CD4-positive, alpha-beta T cell treated with Interleukin-15 for 1 hour (primary cell): Measurements from ENCODE around the gene TALDO1.
"Not testable (repeated sequence)": the region's sequence is repeated elsewhere in the genome, so short reads cannot be mapped to it uniquely, and the experiment has no call there.

Experiments
- DNase-seq: peaks from one replicate; pipeline ENCODE4 v3.0.0-alpha.2; 2020

The TALDO1 gene

DNA sequence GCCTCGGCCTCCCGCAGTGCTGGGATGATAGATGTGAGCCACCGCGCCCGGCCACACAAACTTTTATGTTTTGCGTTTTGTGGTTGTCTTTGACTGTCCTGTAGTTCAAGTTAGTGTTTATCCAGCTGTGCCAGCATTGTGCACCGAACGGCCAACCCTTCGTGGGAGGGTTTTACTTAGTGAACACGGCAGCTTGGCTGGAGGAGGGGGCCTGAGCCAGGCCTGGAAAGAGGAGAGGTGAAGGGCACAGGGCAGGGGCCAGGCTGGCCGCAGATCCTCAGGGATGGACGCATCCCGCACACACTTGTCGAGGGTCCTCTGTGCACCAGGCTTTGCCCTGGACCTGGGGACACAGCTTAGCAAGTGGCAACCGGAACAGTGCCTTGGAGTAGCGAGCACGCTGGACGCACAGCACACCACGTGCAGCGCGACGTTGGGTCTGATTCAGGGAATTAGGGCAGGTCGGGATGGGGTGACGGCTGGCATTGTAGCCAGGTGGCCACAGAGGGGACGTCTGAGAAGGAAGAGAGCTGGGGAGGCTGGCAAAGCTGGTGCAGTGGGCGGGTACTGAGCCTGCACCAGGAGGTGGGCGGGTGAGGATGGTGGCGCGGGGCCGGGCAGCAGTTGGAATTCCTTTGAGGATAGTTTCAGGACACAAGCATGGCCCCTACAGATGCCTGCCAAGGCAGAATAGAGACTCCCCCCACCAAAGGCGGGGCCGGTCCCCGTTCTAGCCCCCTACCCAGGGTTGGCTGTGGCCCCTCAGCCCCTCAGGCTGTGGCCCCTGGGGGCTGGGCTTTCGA lies 27.8 kb upstream of the TALDO1 start:
- DNase-seq, result no peak

DNA sequence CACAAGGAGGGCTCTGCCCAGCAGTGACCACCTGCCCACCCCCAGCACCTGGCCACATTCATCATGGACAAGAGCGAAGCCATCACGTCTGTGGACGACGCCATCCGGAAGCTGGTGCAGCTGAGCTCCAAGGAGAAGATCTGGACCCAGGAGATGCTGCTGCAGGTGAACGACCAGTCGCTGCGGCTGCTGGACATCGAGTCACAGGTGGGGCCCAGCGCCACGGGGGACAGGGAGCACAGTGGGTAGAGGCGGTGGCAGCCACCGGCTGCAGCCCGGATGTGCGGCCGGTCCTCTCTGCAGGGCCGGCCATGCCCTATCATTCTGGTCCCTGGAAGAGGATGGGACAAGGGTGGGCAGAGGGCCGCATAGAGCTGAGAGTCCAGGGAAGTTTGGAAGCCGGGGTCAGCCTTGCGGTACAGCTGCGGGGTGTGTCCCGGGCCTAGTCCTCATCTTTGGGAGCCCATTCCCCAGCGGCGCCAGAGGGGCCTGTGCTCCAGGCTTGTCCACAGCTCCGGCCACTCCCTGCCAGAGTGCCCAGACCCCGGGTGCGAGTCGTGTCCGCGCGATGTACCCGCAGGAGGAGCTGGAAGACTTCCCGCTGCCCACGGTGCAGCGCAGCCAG lies 27.1 kb upstream of the TALDO1 start:
- no peak for DNase-seq

DNA sequence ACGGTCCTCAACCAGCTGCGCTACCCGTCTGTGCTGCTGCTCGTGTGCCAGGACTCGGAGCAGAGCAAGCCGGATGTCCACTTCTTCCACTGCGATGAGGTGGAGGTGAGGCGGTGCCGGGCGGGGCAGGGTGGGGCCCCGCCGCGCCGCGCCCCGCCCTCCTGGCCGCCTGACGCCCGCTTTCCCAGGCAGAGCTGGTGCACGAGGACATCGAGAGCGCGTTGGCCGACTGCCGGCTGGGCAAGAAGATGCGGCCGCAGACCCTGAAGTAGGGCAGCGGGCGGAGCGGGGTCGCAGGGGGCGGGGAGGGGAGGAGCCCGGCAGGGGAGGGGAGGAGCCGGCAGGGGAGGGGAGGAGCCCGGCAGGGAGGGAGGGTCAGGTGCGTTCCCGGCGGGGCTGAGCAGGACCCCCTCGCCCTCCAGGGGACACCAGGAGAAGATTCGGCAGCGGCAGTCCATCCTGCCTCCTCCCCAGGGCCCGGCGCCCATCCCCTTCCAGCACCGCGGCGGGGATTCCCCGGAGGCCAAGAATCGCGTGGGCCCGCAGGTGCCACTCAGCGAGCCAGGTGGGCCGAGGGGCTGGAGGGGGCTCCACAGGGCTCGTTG lies 26.5 kb upstream of the TALDO1 start:
- no peak for DNase-seq

DNA sequence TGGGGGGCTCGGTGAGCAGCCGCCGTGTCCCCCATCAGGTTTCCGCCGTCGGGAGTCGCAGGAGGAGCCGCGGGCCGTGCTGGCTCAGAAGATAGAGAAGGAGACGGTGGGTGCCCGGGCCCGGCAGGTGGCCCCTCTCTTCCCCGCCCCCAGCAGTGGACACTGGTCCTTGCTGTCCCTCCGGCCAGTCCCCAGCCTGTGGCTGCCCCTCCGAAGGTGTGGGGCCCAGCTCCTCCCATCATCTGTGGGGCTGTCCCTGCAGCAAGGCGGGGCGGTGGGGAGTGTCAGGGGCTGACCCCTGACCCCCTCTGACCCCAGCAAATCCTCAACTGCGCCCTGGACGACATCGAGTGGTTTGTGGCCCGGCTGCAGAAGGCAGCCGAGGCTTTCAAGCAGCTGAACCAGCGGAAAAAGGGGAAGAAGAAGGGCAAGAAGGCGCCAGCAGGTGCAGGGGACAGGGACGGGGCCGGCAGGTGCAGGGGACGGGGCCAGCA lies 26.0 kb upstream of the TALDO1 start:
- no peak for DNase-seq

DNA sequence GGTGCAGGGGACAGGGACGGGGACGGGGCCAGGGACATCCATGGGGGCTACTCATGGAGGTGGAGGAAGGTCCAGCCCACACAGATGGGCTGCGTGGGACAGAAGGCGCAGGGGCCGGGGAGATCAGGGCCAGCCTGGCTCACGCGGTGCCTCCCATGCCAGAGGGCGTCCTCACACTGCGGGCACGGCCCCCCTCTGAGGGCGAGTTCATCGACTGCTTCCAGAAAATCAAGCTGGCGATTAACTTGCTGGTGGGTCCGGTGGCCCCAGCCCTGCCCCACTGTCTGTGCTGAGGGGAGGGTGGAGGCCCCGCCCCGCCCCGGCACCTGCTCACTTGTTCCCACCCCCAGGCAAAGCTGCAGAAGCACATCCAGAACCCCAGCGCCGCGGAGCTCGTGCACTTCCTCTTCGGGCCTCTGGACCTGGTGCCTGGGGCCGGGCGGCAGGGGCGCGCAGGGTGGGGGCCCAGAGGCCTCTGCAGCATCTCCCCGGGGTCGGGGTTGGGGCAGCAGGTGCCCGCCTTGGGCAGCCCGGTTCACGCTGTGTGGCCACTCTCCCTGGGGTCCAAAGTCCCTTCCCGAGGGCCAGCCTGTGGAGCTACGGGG lies 25.4 kb upstream of the TALDO1 start:
- peak; percentile 74 for DNase-seq

DNA sequence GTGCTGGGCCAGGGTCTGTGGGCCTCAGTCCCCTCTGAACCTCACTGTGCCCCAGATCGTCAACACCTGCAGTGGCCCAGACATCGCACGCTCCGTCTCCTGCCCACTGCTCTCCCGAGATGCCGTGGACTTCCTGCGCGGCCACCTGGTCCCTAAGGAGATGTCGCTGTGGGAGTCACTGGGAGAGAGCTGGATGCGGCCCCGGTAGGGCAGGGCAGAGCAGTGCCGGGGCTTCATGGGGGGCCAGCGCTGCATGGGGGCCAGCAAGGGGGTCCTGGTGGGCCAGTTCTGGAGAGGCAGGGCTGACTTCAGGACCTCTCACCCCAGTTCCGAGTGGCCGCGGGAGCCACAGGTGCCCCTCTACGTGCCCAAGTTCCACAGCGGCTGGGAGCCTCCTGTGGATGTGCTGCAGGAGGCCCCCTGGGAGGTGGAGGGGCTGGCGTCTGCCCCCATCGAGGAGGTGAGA lies 24.9 kb upstream of the TALDO1 start:
- no peak for DNase-seq

DNA sequence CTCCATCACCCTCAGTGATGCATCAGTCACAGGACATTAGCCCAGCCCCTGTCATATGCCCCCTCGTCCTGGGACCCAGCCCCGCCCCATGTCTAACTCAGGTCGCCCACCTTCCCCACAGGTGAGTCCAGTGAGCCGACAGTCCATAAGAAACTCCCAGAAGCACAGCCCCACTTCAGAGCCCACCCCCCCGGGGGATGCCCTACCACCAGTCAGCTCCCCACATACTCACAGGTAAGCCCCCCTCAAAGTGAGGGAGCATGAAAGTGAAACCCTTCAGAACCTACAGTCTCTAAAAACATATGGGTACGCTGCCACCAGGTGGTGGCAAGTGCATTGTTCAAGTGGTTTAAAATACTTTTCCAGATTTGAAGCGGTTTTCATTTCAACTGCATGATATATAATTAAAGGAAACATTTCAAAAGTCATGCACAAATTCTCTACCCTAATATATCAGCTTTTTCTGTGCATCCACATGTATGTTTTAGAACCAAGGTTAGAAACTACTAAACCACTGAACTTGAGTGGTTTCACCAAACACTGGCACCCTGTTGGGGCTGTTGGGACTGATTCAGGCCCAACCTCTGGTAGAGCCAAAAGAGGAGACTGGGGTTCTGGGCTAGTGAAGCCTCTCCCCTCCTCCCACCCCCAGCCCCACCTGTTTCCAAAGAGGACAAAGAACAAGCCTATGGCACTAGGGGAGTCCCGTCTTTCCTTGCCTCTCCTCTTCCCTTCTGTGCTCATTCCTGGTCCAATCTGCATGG lies 24.0 kb upstream of the TALDO1 start:
- peak; percentile 66 for DNase-seq

DNA sequence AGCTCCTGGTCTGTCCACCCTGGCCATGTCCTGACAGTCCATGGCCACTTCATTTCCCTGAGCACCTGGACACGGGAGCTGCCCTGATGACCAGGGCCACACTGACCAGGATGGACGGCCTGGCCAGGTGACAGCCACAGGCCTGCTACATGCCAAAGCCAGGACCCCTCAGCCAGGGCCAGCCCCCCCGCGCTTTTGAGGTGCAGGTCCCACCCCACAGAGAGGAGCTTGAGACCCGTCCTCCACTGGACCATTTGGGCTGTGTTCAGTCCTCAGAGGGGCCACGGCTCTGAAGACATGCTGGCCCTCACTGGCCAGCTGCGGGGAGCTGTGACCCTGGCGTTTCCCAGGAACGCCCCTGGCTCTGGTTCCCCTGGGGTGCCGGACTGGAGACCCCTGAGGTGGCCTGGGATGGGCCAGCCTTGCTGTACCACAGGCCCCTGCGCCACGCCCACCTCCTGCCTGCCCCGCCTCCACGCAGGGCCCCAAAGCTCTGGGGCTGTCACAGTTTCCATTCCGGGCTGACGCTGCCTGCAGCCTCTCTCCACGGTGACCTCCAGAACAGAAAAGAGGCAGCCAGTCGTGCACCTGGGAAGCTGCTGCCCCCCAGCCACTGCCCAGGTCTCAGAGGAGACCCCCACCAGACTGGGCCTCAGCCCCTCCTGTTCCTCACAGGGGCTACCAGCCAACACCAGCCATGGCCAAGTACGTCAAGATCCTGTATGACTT lies 23.1 kb upstream of the TALDO1 start:
- DNase-seq, result no peak

DNA sequence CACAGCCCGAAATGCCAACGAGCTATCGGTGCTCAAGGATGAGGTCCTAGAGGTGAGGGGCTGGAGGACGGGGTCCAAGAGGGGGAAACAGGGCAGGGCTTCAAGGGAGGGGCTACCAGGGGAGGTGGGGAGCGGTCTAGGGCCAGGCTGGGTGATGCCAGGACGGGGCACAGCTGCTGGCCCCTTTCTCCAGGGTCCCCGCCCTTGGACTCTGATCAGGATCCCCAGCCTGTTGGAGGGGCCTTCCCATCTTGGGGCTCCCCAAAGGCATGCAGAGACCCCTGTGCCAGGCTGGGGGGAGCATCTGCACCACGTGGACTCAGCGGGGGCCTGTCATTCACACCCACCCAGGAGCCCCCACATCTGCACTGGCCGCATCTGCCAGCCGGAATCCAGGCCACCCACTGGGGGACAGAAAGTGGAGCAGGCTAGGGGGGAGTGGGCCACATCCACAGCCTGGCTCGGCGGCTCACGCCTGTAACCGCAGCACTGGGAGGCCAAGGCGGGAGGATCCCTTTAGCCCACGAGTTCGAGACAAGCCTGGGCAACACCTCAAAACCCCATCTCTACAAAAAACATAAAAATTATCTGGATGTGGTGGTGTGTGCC lies 22.4 kb upstream of the TALDO1 start:
- DNase-seq, result no peak

DNA sequence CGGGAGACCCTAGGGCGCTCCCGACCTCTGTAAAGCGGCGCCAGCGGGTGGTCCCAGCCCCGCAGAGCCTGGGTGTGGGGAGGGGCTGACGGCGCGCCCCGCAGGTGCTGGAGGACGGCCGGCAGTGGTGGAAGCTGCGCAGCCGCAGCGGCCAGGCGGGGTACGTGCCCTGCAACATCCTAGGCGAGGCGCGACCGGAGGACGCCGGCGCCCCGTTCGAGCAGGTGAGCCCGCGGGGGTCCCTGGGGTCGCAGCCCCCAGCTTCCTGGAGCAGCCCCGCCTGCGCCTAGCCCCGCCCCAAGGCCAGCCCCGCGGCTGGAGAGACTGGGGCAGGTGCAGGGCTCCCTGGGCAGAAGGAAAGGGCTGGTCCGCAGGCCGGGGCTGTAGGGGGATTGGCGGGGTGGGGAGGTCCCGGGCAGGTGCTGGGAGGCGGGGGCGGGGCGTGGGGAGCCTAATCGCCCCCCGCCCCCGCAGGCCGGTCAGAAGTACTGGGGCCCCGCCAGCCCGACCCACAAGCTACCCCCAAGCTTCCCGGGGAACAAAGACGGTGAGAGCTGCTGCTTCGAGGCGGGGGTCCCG lies 21.6 kb upstream of the TALDO1 start:
- DNase-seq, result no peak

DNA sequence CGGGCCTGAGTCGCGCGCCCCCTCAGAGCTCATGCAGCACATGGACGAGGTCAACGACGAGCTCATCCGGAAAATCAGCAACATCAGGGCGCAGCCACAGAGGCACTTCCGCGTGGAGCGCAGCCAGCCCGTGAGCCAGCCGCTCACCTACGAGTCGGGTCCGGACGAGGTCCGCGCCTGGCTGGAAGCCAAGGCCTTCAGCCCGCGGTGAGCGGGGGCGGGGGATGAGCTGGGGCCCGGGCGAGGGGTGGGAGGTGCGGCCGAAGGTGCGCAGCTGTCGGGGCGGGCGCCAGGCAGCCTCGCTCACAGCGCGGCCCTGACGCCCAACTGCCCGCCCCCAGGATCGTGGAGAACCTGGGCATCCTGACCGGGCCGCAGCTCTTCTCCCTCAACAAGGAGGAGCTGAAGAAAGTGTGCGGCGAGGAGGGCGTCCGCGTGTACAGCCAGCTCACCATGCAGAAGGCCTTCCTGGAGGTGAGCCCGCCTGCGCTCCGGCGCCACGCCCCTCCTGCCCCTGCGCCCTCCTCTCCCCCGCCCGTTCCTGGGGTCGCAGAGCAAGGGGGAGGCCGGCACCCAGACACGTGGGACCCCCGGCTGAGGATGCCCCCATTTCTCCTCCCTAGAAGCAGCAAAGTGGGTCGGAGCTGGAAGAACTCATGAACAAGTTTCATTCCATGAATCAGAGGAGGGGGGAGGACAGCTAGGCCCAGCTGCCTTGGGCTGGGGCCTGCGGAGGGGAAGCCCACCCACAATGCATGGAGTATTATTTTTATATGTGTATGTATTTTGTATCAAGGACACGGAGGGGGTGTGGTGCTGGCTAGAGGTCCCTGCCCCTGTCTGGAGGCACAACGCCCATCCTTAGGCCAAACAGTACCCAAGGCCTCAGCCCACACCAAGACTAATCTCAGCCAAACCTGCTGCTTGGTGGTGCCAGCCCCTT lies 20.7 kb upstream of the TALDO1 start:
- peak; percentile 44 for DNase-seq

DNA sequence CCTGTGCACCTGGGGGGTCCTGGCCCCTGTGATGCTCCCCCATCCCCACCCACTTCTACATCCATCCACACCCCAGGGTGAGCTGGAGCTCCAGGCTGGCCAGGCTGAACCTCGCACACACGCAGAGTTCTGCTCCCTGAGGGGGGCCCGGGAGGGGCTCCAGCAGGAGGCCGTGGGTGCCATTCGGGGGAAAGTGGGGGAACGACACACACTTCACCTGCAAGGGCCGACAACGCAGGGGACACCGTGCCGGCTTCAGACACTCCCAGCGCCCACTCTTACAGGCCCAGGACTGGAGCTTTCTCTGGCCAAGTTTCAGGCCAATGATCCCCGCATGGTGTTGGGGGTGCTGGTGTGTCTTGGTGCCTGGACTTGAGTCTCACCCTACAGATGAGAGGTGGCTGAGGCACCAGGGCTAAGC lies 20.0 kb upstream of the TALDO1 start:
- no peak for DNase-seq

DNA sequence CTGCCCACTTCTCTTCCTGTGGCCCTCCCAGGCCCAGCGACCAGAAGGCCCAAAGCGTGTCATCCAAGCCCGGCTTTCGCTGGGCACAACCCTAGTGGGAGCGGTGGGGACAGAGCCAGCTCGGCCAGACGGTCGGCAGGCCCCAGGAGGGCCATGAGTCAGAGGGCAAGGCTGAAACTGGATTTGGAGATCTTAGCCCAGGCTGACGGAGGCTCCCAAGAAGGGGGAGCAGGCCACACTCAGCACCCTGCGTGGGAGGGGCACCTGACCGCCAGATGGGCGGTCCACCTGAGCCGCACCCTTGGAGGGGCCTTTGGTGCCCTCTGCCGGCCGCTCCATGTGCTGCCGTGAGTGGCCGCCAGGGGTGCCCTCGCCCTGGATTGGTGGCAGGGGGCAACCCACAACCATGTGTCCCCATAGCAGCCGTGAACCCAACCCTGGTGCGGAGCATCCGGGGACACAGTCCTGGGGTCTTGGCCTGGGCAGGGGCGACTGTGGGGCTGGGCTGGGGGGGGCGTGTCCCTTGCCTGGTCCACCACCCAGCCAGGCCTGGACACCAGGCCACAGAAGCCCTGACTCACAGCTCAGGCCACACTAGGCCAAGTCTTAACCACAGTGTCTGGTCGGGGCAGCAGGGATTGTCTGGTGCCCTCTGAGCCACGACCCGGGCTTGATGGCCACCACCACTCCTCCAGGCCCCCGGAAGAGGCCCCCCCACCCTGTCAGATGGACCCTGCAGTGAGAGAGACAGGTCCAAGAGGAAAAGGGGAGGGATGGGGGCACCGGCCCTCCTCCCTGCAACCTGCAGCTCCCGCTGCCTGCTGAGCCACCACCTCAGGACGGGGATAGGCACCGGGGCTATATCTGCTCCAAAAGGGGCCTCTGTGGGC lies 19.2 kb upstream of the TALDO1 start:
- DNase-seq, result peak; percentile 81

DNA sequence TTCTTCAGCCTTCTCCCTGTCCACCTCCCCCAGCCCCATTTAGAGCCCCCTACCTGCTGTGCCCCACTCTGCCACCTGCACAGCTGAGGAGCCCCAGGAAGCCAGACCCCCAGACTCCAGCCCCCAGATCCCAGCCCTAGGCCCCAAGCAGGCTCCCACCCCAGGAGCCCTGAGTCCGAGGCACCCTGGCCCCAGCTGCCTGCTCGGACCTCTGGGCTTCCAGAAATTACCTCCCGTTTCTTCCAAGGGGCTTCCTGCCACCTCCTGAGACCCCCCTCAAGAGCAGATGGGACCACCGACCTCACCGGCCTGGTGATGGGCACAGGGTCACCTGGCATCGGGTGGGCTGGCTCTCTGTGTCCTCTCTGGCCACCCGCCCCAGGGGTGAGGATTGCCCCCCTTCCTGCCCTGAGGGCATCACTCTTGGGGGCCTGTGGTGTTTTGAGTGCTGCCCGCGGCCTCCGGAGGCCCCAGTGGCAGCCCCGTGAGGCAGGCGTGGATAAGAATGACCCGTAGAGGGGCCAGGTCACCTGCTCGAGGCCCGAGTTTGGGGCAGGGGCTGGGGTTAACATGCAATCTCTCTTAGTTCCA lies 18.3 kb upstream of the TALDO1 start:
- DNase-seq, result no peak

DNA sequence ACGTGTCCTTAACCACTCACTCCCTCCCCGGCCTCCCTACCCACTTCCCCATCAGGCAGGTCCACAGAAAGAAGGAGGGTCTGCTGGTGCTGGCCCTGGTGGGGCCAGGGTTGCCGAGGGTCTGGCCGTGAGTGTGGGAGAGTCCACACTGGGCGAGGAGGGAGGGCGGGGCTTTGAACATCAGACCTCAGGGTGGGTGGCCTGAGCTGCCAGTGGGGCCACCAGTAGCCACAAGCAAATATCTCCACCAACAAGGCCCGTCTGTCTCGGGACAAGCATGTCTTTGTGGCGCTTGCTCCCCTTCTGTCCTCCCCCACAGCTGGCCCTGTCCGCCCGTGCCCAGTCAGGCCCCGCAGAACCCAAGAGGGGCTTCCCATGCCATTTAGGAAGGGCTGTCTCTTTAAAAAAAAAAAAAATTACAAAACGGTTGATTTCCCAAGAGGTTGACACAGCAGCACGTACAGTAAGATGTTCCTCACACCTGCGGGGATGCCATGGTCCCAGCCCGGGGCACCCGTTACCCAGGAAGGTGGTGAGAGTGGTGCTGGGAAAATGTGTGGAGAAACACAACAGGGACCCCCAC lies 17.7 kb upstream of the TALDO1 start:
- no peak for DNase-seq

DNA sequence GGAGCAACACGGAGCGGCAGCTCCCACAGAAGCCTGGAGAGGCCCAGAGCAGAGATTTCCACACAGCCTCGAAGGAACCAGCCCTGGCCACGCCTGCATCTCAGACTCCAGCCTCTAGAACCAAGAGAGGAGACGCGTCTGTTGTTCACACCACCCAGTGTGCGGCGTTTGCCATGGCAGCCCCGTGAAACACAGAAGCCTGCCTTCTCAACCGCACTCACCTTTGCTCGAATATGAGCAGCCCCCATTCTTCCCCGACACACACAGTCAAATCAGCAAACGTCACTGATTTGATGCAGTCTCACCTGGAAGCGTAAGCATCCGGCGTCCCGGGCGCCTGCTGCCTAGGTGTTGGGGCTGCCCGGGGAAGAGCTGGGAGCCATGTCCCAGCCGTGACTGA lies 14.2 kb upstream of the TALDO1 start:
- no peak for DNase-seq

DNA sequence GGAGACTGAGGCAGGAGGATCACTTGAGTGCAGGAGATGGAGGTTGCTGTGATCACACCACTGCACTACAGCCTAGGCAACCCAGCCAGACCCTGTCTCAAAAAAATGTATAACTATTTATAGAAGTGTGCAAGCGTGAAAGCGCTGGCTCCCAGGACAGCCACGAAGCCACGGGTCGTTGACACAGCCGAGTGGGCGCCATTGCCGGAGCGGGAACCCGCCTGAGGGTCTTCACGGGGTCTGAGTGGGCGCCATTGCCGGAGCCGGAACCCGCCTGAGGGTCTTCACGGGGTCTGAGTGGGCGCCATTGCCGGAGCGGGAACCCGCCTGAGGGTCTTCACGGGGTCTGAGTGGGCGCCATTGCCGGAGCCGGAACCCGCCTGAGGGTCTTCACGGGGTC lies 12.7 kb upstream of the TALDO1 start:
- not testable (repeated sequence) for DNase-seq

DNA sequence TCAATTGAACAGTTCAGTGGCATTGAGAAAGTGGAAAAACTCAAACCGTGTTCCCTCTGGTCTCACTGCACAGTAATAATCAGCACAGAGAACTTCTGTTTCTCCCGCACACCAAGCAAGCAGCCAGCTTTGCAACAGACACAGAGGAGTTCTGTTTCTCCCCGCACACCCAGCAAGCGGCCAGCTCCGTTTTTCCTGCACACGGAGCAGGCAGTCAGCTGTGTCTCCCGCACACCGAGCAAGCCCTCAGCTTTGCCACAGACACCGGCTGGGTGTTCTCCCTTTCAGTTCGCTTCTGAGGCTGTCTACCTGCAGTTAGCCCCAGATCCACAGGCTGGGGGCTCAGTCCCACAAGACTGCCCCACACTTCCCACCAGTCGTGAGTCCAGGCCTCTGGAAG lies 9.9 kb upstream of the TALDO1 start:
- DNase-seq, result no peak
